HG02938 (cell line): ENCODE measurements around the gene PLD5.
"Not testable (repeated sequence)": the region's sequence is repeated elsewhere in the genome, so short reads cannot be mapped to it uniquely, and the experiment has no call there.

Source experiments
- ATAC-seq: cut with Tn5 transposase; IDR thresholded peaks from one replicate; pipeline ENCODE4 v1.9.1; 2021; ENCODE audit warnings: mild to moderate bottlenecking, moderate library complexity; ENCODE audit not compliant: unreplicated experiment

The PLD5 gene

GRCh38 chr1:242083742-242084141, 440.8 kb downstream of the PLD5 start:
- ATAC-seq = no peak

GRCh38 chr1:242081446-242081845, 443.1 kb downstream of the PLD5 start:
- no peak for ATAC-seq

GRCh38 chr1:242065813-242066212, 458.7 kb downstream of the PLD5 start:
- no peak for ATAC-seq

DNA sequence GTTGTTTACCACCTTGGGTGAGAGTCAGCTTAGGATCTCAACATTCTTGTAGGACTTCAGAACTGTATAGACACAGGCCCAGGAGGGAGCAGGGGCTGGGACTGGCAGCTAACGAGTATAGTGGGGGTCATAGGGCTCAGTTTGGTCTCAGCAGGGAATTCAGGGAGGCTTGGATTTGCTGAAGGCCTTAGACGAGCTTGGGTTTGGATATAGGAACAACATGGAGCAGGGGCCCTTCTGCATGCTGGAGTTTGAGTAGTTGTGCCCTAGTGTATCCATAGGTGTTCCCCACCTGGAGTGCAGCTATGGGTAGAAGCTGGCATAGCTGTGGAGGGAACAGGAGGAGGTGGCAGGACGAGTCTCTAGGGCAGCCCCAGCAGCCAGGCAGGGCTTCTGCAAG, 462.2 kb downstream of the PLD5 start:
- no peak for ATAC-seq

DNA sequence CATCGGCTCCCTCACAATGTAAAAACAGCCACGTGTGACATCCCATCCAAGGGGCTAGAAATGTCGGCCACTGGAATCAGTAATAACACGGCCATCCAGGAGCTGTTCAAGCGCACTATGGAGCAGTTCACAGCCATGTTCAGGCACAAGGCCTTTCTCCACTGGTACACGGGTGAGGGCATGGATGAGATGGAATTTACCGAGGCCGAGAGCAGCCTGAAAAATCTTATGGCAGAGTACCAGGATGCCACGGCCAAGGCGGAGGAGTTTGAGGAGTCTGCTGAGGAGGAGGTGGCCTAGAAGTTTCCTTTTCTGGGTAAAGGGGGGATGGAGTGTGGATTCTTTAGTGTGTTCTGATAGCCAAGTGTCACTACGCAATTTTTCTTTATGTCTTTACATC, 464.5 kb downstream of the PLD5 start:
- ATAC-seq = no peak

- peak; percentile 90 for ATAC-seq
Observed at GRCh38 chr1:242058582-242058981, 465.9 kb downstream of the PLD5 start.

DNA sequence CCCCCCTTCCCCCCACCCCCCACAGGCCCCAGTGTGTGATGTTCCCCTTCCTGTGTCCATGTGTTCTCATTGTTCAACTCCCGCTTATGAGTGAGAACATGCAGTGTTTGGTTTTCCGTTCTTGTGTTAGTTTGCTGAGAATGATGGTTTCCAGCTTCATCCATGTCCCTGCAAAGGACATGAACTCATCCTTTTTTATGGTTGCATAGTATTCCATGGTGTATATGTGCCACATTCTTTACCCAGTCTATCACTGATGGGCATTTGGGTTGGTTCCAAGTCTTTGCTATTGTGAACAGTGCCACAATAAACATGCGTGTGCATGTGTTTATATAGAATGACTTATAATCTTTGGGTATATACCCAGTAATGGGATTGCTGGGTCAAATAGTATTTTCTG, 466.3 kb downstream of the PLD5 start:
- ATAC-seq = not testable (repeated sequence)

DNA sequence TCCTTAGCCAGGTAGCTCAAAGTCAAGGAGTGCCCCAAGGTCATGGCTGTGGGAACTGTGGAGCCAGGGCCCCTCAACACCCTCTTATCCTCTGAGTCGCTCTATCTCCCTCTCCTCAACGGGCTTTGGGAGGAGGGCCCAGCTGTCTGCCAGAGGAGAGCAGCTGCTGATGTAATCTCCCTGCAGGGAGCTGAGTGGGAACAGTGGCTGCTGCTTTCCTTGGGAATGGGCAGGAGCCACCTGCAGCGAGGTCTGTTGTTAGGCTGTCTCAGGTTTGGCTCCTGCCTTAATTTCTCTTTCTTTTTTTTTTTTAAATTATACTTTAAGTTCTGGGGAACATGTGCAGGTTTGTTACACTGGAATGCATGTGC, 466.8 kb downstream of the PLD5 start:
- no peak for ATAC-seq

DNA sequence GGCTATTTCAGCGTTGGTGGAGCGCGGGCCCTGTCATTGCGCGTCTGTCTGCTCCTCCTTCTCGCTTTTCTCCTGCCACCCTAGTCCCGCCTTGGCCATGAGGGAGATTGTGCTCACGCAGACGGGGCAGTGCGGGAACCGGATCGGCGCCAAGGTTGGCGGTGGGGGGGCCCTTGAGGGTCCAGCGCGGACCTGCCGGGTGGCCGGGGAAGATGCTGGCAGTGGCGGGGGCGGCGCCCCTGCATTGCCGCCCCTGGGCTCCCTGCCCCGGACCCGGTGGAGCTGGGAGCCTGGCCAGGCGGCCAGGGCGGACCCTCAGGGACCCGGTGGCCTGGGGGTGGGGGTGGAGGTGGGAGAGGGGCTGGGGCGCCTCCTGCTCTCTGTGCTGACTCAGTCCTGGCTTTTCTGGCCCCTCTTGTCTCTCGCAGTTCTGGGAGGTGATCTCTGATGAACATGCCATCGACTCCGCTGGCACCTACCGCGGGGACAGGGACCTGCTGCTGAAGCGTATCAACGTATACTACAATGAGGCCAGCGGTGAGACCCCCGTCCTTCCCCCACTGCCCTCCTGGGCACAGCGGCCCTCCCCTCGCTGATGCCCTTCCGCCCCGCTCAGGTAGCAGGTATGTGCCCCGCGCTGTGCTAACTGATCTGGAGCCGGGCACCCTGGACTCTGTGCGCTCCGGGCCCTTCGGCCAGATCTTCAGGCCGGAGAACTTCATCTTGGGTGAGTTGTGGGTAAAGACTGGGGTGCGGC, 467.3 kb downstream of the PLD5 start:
- ATAC-seq = no peak

GRCh38 chr1:242055749-242056320, 468.7 kb downstream of the PLD5 start:
- ATAC-seq = no peak

- ATAC-seq = no peak
Observed at GRCh38 chr1:242043165-242043564, 481.3 kb downstream of the PLD5 start.

- ATAC-seq = no peak
Observed at GRCh38 chr1:242034392-242034791, 490.1 kb downstream of the PLD5 start.

DNA sequence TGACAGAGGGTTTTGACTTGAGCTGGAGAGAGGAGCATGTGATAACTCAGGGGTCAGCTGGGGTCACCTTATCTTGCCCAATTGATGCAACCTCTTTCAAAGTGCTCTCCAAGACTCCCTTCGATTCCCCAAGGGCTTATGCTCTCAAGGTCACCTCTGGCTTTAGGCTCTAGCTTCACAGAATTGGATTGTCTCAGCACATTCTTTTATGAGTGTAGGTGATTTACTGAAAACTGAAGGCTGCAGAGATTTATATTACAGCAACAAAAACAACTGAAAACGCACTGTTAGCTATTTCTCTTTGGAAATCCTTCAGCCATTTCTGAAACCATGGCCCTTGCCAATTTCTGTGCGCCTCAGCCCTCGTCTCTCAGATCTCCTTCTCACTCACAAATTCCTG, 491.1 kb downstream of the PLD5 start:
- no peak for ATAC-seq
